HS-27A (cell line): ENCODE measurements around the gene ABLIM2.

Source experiments
- DNase-seq: peaks from one replicate; pipeline ENCODE4 v3.0.0-alpha.2; 2012; ENCODE audit warnings: low read depth, missing footprints

Gene ABLIM2

DNA sequence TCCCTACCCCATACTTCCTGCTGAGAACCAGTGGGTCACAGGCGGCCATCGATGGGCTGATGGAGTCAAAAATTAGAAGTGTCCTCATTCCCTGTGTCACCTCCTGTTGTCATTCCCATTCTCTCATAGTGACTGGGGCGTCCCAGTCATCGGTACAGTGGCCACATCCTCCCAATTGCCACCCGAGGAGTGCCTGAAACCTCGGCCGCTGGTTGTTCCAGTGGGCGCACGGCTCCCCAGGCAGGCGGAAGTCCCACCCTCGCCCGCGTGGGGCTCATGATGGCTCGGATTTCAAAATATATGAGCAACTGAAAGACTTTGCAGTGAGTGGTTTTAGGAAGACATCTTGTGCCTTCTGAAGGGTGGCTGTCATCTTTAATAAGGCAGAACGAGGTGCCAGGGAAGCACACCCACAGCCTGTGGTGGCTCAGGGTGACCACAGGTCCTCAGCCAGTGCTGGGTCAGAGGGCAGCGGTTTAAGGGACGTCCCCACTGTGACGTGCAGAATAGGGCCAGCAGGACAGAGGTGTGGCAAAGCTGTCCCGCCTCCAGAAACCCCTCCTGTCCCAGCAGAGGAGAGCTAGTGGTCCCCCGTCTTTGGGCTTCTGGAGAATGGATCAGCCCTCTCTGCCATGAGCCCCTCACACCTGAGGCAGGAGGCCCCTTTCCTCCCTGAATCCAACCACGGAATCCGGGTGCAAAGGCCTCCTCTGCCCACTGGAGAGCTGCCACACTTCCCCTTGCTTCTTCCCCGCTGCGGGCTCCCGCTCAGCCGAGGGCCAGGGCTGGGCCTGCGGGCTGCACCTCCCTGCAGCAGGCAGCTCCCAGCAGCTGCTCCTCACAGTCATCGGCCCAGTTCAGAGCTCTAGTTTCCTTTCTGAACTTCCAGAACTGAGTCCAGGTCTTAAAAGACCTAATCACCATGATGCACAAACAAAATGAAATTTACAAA, 90.4 kb downstream of the ABLIM2 start:
- no peak for DNase-seq

DNA sequence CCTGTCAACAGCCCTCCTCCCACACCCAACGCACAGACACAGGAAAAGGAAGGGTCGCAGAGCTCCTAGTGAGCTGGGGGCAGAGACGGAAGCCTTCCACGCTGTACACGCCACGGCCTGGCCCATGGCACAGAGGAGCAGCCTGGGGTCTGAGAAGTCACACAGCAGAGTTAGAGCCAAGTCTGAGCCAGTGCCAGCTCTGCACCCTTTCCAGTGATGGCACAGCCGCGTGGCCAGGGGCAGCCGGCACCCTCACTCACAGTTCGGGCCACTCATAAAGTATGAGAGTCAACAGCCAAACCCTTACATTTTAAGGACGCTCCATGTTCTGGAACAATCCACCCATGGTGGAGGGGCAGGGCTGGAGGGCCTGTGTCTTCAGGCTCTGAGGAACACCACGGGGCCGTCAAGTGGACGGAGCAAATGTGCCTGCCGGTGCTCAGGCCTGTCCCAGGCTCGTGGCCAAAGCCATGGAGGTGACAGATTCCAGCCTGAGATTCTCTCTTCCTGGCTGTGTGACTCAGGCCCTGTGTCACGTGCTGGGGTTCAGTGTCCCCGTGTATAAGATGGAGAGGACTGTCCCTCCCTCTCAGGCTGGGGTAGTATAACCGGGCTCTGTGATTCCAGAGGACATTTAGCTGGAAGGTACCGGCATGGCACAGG, 91.2 kb downstream of the ABLIM2 start:
- DNase-seq: no peak

DNA sequence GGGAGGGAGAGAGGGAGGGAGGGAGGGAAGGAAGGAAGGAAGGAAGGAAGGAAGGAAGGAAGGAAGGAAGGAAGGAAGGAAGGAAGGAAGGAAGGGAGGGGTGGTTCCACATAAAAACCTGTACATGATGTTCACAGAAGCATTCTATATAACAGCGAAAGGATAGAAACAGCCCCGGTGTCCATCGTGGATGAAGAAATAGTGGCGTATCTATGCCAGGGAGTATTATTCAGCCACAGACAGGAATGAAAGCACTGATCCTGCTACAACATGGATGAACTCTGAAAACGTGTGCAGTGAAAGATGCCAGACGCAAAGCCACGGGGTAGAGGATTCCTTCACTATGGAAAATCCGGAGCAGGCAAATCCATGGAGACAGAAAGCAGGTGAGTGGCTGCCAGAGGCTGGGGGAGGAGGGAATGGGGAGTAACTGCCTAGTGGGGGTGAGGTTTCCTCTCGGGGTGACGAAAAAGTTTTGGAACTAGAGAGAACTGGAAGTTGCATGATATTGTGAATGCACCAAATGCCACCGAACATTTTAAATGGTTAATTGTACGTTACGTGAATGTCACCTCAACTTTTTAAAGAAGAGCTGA, 92.2 kb downstream of the ABLIM2 start:
- DNase-seq: no peak

DNA sequence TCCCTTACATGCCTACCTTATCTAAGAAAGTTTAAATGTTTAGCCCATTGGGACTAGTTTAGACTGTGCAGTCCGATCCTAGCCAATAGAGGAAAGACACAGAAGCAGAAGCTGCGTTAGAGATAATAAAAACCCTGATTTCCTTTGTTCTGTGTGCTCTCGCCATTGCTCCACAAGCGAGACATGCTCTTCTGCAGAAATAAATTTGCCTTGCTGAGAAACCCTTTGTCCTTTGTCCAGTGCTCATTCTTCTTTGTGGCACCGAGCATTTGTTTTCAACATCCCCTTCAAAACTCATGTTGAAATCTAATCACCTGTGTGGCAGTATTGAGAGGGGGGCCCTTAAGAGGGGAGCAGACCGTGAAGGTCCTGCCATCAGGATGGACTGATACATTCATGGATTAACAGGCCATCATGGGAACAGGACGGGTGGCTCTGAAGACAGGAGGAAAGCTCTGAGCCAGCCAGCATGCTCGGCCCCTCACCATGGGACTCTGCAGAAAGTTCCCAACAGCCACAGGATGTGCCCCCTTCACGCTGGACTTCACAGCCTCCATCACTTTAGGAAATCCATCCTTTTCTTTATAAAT, 94.5 kb downstream of the ABLIM2 start:
- DNase-seq: no peak

DNA sequence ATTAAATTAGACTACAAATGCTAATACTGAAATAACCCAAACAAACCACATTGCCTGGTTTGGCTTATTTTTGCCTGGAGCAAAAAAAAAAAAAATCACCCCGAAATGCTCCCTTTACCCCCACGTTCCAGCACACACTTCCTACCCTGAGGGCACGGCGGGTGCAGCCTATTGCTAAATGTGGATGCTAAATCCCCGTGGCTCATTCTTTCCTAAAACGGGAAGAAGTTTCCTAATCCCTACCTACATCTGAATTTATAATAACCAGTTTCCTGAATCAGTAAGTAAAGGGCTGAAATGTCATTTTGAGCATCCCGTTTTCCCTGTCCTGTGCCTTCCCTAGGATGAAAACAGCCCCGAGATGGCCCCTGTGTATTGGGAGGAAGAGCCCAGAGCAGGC, 97.0 kb downstream of the ABLIM2 start:
- no peak for DNase-seq

DNA sequence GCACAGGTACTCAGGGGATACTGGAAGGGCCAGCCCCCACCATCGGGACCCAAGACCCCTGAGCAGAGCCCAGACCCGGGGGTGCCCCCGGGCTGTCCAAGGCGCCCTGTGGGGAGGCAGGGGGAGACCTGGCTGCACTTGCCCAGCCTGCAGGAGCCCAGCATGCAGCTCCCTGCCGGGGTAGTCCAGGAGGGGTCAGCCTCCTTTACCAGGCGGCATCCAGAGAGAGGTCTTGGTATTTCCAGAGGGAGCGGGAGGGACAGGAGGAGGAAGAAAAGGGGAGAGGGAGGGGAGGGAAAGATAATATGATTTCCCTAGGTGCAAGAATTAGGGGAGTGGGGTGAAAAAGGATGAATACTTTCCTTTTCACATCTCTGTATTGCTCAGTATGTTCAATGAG, 97.5 kb downstream of the ABLIM2 start:
- no peak for DNase-seq

DNA sequence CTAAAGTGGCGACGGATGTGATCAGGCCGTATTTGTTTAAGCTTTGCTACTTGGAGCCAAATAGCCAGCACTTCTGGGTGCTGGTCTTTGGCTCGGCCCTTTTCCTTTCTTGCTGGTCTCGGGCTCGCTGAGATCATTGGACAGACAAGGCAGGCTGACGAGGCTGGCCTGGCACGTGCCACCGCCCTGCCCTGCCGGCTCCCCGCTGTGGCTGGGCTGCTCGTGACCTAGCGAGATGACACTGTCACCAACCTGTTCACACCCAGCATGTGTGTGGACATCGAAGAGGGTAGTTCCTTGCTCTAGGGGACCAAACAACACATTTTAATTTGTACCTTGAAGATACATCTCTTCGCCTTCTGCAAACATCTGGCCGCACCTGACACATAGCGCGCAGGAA, 98.0 kb downstream of the ABLIM2 start:
- no peak for DNase-seq

DNA sequence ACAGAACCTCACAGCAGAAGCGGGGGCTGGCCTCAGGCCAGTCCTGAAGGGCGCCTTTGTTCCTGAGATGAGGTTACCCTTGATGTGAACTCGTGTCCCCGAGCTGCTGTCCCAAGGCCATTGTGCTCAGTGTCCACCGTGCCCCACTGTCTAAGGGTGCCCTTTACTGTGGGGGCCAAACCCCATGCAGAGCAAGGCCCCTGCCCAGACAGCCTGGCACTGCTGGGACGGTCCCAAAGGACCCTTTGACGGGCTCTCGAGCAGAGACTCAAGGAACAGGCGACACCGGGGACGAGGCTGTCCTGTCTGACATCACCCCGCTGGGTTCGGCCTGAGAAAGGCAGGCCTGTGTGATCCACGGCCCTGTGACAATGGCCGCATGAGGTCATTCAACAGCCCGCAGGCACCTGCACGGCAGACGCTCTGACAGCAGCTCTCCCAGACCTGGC, 100.6 kb downstream of the ABLIM2 start:
- DNase-seq: no peak

DNA sequence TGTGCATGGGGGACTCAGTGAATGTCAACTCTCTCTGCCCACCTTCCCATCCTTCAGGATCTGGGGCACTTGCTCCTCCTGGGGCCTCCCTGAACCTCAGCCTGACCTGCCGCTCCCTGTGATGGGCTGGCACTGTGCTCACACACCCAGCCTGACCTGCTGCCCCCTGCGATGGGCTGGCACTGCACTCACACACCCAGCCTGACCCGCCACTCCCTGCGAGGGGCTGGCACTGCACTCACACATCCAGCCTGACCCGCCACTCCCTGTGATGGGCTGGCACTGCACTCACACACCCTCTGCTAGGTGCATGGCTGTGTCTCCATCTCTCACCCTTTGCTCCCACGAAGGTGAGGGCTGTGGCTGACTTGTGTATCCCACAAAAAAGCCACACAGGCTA, 103.4 kb downstream of the ABLIM2 start:
- DNase-seq: no peak

DNA sequence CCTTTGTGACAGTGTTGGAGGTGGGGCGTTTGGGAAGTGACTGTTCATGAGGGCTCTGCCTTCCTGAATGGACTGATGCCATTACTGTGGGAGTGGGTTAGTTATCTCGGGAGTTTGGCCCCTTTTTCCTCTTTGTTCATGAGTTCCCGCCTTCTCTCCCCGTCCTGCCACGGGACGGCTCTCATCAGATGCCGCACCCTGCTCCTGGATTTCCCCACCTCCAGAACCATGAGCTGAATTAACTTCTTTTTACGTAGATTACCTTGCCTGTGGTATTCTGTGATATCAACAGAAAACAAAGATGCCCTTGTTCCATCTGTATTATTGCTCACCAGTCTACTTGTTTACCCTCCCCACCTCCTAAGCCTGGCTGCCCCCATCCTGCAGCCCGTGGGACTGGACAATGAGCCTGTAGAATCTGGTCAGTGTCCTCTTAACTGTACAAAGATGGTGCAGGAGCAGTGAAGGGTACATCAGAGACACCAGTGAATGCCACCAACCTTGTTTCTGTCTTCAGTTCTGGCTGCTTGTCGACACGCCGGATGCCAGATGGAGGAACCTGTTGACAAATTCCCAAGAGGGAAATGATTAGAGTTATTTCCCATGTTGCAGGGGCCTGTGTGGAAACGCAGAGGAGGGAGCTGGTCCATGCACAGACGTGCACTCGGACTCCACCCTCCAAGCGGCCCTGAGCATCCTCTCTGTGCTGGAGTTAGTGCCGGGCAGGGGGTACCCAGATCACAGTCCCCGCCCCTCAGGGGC, 104.7 kb downstream of the ABLIM2 start:
- DNase-seq: no peak

DNA sequence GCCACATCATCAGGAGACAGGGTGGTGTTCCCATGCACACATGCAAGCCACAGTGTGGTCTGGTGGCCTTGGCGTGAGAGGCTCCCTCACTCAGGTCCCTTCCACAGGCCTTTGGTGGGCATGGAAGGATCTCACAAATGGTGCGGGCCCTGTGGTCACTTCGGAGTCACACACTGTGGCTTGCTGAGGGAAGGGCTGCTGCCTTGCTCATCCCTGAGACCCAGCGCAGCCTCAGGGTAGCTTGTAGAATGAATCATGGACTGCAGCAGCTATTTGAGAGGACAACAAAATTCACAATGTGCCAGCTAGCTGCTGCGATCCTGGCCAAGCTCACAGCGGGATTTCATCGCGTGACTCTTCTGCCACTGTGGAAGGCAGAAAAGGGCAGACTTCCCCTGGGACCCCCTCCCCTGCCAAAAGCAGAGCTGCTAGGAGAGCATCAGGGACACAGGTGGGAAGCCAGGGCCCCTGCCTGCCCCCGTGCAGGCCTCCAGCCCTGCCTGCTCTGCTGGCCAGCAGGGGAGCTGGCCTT, 106.4 kb downstream of the ABLIM2 start:
- DNase-seq: no peak

DNA sequence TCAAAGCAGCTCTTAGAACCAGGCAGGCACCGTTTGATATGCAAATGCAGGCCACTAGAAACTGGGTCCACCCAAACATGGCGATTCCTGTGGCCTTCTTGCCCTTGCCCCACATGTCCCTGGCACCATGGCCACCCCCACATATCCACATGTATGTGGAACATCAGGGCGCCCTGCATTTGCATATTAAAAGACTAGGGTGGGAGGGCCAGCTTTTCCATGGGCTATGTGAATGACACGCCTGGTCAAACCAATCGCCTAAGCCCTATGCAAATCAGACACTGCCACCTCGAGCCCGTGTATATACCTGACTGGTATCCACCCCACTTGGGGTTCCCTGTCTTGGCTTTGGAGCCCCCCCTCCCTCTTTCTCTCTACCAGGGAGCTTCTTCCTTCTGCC, 107.0 kb downstream of the ABLIM2 start:
- no peak for DNase-seq

DNA sequence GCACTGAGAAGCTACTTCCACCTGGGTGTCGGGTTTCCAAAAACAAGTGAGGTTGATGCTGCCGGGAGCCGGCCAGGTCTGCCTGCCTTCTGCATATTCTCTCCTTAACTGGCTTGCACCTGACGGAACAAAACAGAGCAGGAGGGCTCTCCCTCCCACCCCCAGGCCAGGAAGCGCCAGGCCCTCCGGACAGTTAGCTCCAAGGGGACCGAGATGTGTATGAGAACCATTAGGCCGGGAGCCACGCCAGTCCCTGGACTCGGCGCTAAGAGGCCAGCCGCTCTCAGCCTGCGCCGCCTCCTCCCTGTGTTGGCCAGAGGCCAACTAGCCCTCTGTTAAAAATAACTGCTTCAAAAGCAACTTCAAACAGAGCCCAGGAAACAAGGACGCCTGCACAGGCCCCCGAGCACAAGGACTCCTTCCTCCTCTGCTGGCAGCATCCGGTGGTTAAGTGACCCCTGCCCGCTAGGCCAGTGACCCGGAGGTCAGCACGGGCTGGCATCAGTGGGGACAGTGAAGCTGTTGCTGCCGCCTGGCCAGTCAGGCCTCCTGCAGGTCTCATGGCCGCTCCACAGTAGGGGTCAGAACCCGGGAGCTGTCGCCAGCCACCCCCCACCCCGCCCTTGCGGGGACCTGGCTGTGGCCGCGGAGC, 107.9 kb downstream of the ABLIM2 start:
- no peak for DNase-seq

DNA sequence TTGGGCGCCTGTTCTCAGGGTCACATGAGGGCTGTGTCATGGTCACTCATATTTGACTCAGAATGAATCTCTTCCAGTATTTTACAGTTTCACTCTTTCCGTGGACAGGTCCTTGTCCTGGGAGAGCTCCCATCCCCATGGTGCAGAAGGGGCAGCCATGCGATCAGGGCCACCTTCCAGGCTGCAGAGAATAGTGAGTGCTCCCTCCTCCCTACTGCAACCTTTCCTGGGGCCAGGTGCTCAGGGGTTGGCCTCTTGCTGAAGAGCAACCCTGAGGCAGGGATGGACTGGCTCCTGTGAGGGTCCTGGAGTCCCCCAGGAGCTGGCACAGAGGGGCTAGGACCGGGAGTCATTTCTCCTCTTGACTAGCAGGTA, 108.4 kb downstream of the ABLIM2 start:
- no peak for DNase-seq

DNA sequence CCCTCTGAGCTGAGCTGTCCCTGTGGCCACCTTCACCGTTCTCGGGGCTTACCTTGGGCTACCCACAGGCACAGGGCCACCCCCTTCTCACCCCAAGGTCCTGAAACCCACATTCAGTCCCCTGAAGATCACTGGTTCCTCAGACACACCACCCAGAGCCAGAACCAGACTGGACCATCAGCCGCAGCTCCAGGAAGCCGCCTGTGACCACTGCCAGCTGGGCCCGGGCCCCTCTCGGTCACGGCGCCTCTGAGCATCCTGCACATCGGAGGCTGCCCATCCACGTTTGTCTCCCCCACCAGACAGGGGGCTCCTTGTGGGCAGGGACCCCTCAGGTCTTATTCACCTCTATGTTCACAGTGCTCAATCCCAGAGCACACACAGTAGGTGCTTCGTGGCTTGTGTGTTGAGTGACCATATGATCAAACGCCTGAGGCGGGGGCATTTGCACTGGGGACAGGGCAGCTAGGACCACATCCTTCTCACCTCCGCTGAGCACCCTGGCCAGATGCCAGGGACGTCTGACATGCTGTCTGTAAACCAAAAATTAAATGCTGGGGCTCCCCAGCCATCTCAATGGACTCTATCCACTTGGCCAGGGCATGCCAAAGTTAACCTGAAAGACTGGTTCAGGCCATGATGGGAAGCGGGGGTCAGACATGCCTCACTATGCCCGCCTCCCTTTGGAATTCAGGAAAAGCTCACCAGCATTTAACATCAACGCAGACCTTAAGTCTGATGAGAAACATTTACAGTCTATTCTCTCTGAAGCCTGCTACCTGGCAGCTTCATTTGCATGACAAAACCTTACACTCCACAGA, 109.5 kb downstream of the ABLIM2 start:
- DNase-seq: no peak

DNA sequence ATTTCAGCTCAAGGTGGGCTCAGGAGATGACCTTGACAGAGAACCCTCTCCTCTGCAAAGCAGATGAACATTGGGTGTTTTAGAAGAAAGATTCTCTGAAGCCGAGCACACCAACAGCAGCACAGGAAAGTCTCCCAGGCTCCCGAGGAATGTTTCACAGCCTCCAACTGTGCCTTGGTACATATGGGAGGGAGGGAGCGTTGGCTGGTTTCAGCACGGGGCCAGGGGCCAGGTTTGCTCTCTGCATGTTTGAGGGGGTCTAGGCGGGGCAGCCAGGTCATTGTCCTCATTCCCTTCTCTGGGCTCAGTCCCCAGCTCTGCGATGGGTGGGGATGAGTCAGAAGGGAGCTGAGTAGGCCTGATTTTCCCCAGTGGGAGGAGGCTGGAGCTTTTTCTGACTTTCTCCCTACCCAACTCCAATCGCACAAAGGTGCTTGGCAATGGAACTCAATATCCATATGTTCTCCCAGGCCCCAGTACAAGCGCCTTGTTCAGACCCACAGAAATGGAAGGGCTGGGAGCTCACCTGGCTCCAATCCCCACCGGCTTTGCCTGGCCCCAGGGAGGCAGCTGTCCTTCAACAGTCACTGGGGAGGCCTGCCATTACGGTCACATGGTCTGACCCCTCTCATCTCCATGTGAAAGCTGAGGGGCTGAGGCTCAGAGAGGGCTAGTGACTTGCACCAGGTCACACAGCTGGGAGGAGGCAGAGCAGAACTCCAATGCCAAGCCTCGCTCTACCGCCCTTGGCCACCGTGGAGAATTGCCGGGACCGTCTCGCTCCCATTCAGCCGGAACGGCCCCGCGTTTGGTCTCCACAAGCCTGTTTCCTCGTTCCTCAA, 110.6 kb downstream of the ABLIM2 start:
- no peak for DNase-seq

DNA sequence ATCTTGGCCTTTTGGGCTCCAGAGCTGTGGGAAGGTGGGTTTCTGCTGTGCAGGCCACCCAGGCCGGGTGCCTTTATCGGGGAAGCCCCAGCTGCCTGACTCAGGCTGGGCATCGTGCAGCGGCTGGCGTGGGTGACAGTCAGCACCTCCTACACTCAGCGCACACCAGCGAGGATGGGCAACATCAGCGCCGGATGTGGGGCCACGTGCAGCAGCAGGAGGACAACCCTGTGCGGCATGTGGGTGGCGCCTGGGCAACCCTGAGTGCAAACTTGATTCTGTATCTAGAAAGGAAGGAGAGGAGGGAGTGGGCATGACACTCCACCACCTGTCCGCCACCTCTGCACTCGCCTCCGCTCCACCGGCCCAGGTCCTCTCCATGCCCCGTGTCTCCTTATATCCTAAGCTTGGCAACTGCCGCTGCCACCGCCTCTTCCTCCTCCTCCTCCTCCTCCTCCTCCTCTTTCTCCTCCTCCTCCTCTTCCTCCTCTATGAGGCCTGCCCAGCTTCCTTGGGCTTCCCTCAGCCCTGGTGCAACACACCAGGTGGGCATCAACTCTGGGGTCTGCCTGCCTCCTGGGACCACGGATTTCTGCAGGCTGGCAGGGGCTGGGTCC, 111.6 kb downstream of the ABLIM2 start:
- DNase-seq: no peak

DNA sequence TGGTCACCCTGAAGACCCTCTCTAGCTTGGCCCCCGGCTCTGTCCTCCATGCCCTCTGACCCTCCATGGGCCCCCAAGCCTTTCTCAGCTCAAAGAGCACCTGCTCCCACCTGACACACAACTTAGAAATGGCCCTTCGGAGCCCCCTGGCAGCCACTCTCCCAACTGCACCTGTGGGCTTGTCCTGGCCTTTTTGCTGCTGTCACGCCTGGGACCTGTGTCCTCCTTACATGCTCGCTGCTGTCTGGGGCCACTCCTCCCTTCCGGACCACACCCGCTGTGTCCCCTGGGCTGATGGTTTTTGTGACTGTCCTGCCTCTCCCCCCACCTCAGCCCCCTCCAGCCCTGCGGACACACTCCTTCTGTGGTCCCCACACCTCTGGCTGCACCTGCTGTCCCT, 112.7 kb downstream of the ABLIM2 start:
- no peak for DNase-seq

DNA sequence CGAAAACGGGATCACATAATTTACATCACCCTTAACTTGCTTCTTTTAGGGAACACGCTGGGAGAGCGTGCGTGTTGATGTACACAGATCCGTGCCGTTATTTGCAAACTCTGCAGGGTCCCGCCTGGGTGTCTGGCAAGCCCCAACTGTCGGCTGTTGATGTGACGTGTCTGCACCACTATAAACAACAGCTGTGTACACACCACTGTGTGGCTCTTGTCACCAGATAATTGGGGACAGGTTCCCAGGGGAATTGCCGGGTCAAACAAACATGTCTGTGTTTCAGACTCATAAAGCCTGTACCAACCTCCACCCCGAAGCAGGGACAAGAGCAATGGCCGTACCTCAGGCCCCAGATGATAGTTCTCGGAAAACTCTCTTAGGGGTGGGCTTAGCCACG, 113.9 kb downstream of the ABLIM2 start:
- no peak for DNase-seq
